ENCODE results near the gene HDDC3. TPM values are rescaled to one million over a fixed set of nuclear protein-coding genes. Genes with fewer than 3 reads are reported as not detected.
A peak's percentile ranks its signal among the peaks of the same experiment; 100 is the strongest.

HDDC3 gene
- total RNA-seq, 6 experiments from 2014 or later, result 11.2 to 15.7 (median 13.5) TPM

- DNase-seq, result no peak
- Mint-ChIP-seq H3K27me3 (ENCODE audit: insufficient read depth) (no peaks in the 10 kb centered on the region; the same call in none of the 2 replicates), H3K27ac (no peak overlapping the region), H3K9me3 (no peaks in the 10 kb centered on the region), H3K4me3 (no peak overlapping the region), H3K4me1 (ENCODE audit: low read depth) (peaks cover 10% of the 10 kb centered on the region; the same call in 1 of the 2 replicates), H3K36me3 (ENCODE audit: low read depth) (no peaks in the 10 kb centered on the region)
- TF ChIP-seq CTCF (IDR thresholded peaks at IDR 0.05), result peak; percentile 99
These were observed 46.7 kb downstream of the HDDC3 start for GRCh38 chr15:90885432-90886290.

- Mint-ChIP-seq H3K4me1 (ENCODE audit: low read depth) (peaks cover 10% of the 10 kb centered on the region; the same call in 1 of the 2 replicates), H3K27me3 (ENCODE audit: insufficient read depth) (no peaks in the 10 kb centered on the region; the same call in none of the 2 replicates), H3K4me3 (peak overlapping the region; percentile 30; the same call in 1 of the 2 replicates), H3K27ac (peak overlapping the region; percentile 42), H3K9me3 (no peaks in the 10 kb centered on the region), H3K36me3 (ENCODE audit: low read depth) (no peaks in the 10 kb centered on the region)
- no peak for TF ChIP-seq CTCF (IDR thresholded peaks at IDR 0.05)
- DNase-seq, result no peak
These were observed 47.5 kb downstream of the HDDC3 start for GRCh38 chr15:90884719-90885431.

GRCh38 chr15:90883976-90884718 is 48.2 kb downstream of the HDDC3 start, which contains the start of gene FES:
FES (plus strand) TSS chr15:90884504; CDS start chr15:90885046, 542 bp downstream.
- no peaks in the 10 kb centered on the region; the same call in none of the 2 replicates for H3K27me3 Mint-ChIP-seq (ENCODE audit: insufficient read depth)
- H3K4me3 Mint-ChIP-seq, result peak within 1 kb of the TSS; percentile 30; the same call in 1 of the 2 replicates
- no peaks in the 10 kb centered on the region for H3K9me3 Mint-ChIP-seq
- H3K4me1 Mint-ChIP-seq (ENCODE audit: low read depth), result peaks cover 10% of the 10 kb centered on the region; the same call in 1 of the 2 replicates
- TF ChIP-seq CTCF (IDR thresholded peaks at IDR 0.05), result no peak
- H3K27ac Mint-ChIP-seq, result peak within 1 kb of the TSS; percentile 42
- H3K36me3 Mint-ChIP-seq (ENCODE audit: low read depth), result no peaks in the 10 kb centered on the region
- no peak for DNase-seq

GRCh38 chr15:90883526-90883975 is 48.8 kb downstream of the HDDC3 start:
- Mint-ChIP-seq H3K9me3 (no peaks in the 10 kb centered on the region), H3K4me3 (no peak overlapping the region), H3K4me1 (ENCODE audit: low read depth) (peaks cover 10% of the 10 kb centered on the region; the same call in 1 of the 2 replicates), H3K27ac (peak overlapping the region; percentile 9; the same call in 1 of the 2 replicates), H3K36me3 (ENCODE audit: low read depth) (no peaks in the 10 kb centered on the region), H3K27me3 (ENCODE audit: insufficient read depth) (no peaks in the 10 kb centered on the region; the same call in none of the 2 replicates)
- no peak for DNase-seq
- no peak for TF ChIP-seq CTCF (IDR thresholded peaks at IDR 0.05)
